ENCODE measurements around the gene ERC1. TPM values are rescaled to one million over a fixed set of nuclear protein-coding genes. Genes with fewer than 3 reads are reported as not detected.

The ERC1 gene
- total and polyA plus RNA-seq, 9 of the 15 experiments (the other 6 are each of a cell fraction or from before 2014, with no cell fraction given), result 0.74 to 11.8 (median 4.8) TPM

DNA sequence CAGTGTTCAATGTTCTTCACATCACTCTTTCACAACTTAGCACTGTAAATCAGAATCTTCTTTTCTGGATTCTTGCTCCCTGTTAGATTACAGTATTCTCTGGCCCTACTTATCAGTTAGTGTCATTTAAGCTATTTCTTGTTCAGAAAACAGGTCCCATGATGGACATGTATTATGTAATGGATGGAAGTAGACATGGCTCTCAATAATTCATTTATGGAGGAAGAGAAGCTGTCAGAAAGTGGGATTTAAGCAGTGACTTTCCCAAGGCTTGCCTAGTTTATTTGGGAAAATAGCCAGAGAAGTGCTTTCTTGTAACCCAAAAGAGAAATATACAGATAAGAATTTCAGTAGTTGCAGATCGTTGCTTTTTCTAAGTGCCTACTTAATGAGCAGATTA is 1.6 kb downstream of the ERC1 start:
- peaks cover 43% of the 10 kb centered on the region for H3K79me2 ChIP-seq (ENCODE audit: control insufficient read depth, insufficient read depth, low read length)
- no peaks in the 10 kb centered on the region for H3K9me3 ChIP-seq (replicated peaks; ENCODE audit: control insufficient read depth, insufficient read depth, low read depth, low read length)
- H2AFZ ChIP-seq (ENCODE audit: low read depth, low read length), result no peak overlapping the region
- H3K9me1 ChIP-seq (ENCODE audit: control insufficient read depth, insufficient read depth, low read length), result no peaks in the 10 kb centered on the region
- 0 out of 2 replicates have a peak, but pooled peaks cover 2% of the 10 kb centered on the region for H4K20me1 ChIP-seq (replicated peaks; ENCODE audit: control insufficient read depth, insufficient read depth, low read length)
- no TSS peak for BruUV-seq (replicated peaks)
- 0 out of 4 replicates have a peak, but pooled peaks of 1 of the 2 experiments have one; percentile 15 for TF ChIP-seq KDM1A (IDR thresholded peaks at IDR 0.05)
- no peak for TF ChIP-seq CAMTA2 (CRISPR knock-in tag; conservative IDR thresholded peaks at IDR 0.05)
- ChIA-PET CTCF (ENCODE audit: low intra/inter-chr PET ratio) (no interaction called here), POLR2A (interaction anchor here (1.0 to 1.2 kb wide), 3 partner anchors 9 to 25 kb away, joined by 3 to 4 read pairs (median 4); no protein-coding TSS in a partner anchor)
- H3K36me3 ChIP-seq (ENCODE audit: control insufficient read depth, insufficient read depth, low read length), result peaks cover 5% of the 10 kb centered on the region; the same call in 2 of the 3 replicates
- H3K9ac ChIP-seq (ENCODE audit: insufficient read depth in 1 of 2, low read depth in 2 of 2, low read length in 2 of 2), result no peak overlapping the region
- ATAC-seq (no peak), DNase-seq (ENCODE audit: extremely low read depth in 1 of 4, low spot score in 3 of 4) (no peak), FAIRE-seq (no peak)
- H3K4me1 ChIP-seq (replicated peaks in 1 of 2; ENCODE audit: control insufficient read depth in 2 of 2, insufficient read depth in 2 of 2, low read length in 2 of 2), result peaks cover 7 to 20% of the 10 kb centered on the region in 2 experiments; a peak in 4 of 5 replicates
- 0 out of 2 replicates have a peak overlapping the region, but pooled peaks have one; percentile 93 for H3K4me2 ChIP-seq (ENCODE audit: insufficient read depth, low read length)
- WGBS (ENCODE audit: insufficient coverage, low coverage, missing lambda C conversion rate), result 43% methylated on average over 1 of the region's 1 CpG
- intact Hi-C loops (cut with micrococcal nuclease) (no loop called here), in situ Hi-C loops (cut with MboI) (no loop called here)
- no peaks in the 10 kb centered on the region for H3K27me3 ChIP-seq (ENCODE audit: control insufficient read depth in 2 of 2, insufficient read depth in 2 of 2, low read length in 2 of 2)
- H3K27ac ChIP-seq (ENCODE audit: extremely low read depth, low read depth, low read length), result no peak overlapping the region
- no peak overlapping the region for H3K4me3 ChIP-seq

DNA sequence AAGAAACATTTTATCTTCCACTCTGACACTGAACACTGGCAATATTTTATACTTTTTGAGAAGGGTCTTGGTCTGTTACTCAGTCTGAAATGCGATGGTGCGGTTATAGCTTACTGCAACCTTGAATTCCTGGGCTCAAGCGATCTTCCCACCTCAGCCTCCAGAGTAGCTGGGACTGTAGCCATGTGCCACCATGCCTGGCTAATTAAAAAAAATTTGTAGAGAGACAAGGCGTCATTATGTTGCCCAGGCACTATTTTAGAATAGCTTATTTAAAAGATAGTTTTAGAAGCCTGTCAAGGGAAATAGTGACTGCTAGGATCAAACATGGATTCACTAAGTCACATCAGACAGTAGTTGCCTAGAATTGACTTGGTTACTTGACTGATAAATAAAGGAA is 5.9 kb downstream of the ERC1 start:
- no TSS peak for BruUV-seq (replicated peaks)
- 74% methylated on average over 4 of the region's 4 CpGs for WGBS (ENCODE audit: insufficient coverage, low coverage, missing lambda C conversion rate)
- intact Hi-C loops (cut with micrococcal nuclease), result no loop called here
- no peaks in the 10 kb centered on the region for H3K27me3 ChIP-seq (ENCODE audit: control insufficient read depth in 2 of 2, insufficient read depth in 2 of 2, low read length in 2 of 2)
- no peak overlapping the region for H3K4me2 ChIP-seq (ENCODE audit: insufficient read depth, low read length)
- TF ChIP-seq YY1 (IDR thresholded peaks at IDR 0.05; ENCODE audit: borderline replicate concordance in 1 of 3, control insufficient read depth in 1 of 3, extremely low read depth in 1 of 3, insufficient read depth in 3 of 3, insufficient read length in 1 of 3, insufficient replicate concordance in 2 of 3, low read depth in 1 of 3, low read length in 2 of 3), result no peak
- TF ChIP-seq ETV1 (tag; conservative IDR thresholded peaks at IDR 0.05; ENCODE audit: low read depth), result no peak
- no peak for TF ChIP-seq ZNF274 (IDR thresholded peaks at IDR 0.05; ENCODE audit: borderline replicate concordance, low read depth, low read length)
- TF ChIP-seq PHF8 (IDR thresholded peaks at IDR 0.05; ENCODE audit: borderline replicate concordance, low read length), result no peak
- no peak for TF ChIP-seq KAT8 (IDR thresholded peaks at IDR 0.05; ENCODE audit: low read depth)
- H3K79me2 ChIP-seq (ENCODE audit: control insufficient read depth, insufficient read depth, low read length), result peaks cover 22% of the 10 kb centered on the region
- H3K9me3 ChIP-seq (replicated peaks; ENCODE audit: control insufficient read depth, insufficient read depth, low read depth, low read length), result no peaks in the 10 kb centered on the region
- peaks cover 4% of the 10 kb centered on the region; the same call in 1 of the 2 replicates for H4K20me1 ChIP-seq (replicated peaks; ENCODE audit: control insufficient read depth, insufficient read depth, low read length)
- FAIRE-seq (no peak), DNase-seq (ENCODE audit: extremely low read depth in 1 of 4, low spot score in 3 of 4) (no peak), ATAC-seq (no peak)
- in situ Hi-C loops (cut with MboI), result no loop called here
- H3K36me3 ChIP-seq (ENCODE audit: control insufficient read depth, insufficient read depth, low read length), result no peaks in the 10 kb centered on the region
- H3K9me1 ChIP-seq (ENCODE audit: control insufficient read depth, insufficient read depth, low read length), result no peaks in the 10 kb centered on the region
- ChIA-PET POLR2A (no interaction called here), CTCF (ENCODE audit: low intra/inter-chr PET ratio) (no interaction called here)
- H3K9ac ChIP-seq (ENCODE audit: insufficient read depth in 1 of 2, low read depth in 2 of 2, low read length in 2 of 2), result no peak overlapping the region
- H2AFZ ChIP-seq (ENCODE audit: low read depth, low read length), result no peak overlapping the region
- H3K4me3 ChIP-seq, result no peak overlapping the region
- no peak overlapping the region for H3K27ac ChIP-seq (ENCODE audit: extremely low read depth, low read depth, low read length)
- H3K4me1 ChIP-seq (replicated peaks in 1 of 2; ENCODE audit: control insufficient read depth in 2 of 2, insufficient read depth in 2 of 2, low read length in 2 of 2), result peaks cover 5% of the 10 kb centered on the region in 2 experiments; a peak in 3 of 5 replicates

Data from K562 (cell line).